Psoas muscle (tissue), 8 donors: ENCODE measurements around the gene ACTA1. TPM values are rescaled to one million over a fixed set of nuclear protein-coding genes. Genes with fewer than 3 reads are reported as not detected.
"Not testable (repeated sequence)": the region's sequence is repeated elsewhere in the genome, so short reads cannot be mapped to it uniquely, and the experiment has no call there.

Experiments
- ATAC-seq, 4 donors: fragments of 200-7000 bp; cut with Tn5 transposase; one replicate each; pipeline ENCODE4 v1.9.1; 2020; ENCODE audit warnings: moderate library complexity in 3 of 4, mild to moderate bottlenecking in 2 of 4
- DNase-seq, 2 donors: peaks; one replicate each; pipeline ENCODE4 v3.0.0-alpha.2; 2020
- H3K27ac ChIP-seq: fragments of 200-600 bp; one replicate; pipeline ENCODE4 v1.8.0; 2022
- H3K27me3 ChIP-seq, 3 donors: fragments of 200-600 bp in 1 of 3; one replicate each; pipeline versions ENCODE4 v1.6.1 to v1.8.0; 2013 to 2022; ENCODE audit warnings: low read length in 2 of 3, mild to moderate bottlenecking in 2 of 3, moderate library complexity in 1 of 3; ENCODE audit not compliant: insufficient read depth in 3 of 3
- H3K36me3 ChIP-seq, 2 donors: fragments of 200-600 bp in 1 of 2; one replicate each; pipeline versions ENCODE4 v1.6.1 to v1.8.0; 2013 to 2022; ENCODE audit warnings: low read depth in 1 of 2, mild to moderate bottlenecking in 1 of 2, moderate library complexity in 1 of 2; ENCODE audit not compliant: insufficient read depth in 1 of 2
- H3K4me1 ChIP-seq: fragments of 200-600 bp; one replicate; pipeline ENCODE4 v1.8.0; 2022
- H3K4me3 ChIP-seq: fragments of 200-600 bp; one replicate; pipeline ENCODE4 v1.8.0; 2022; ENCODE audit warnings: mild to moderate bottlenecking
- H3K9me3 ChIP-seq: fragments of 200-600 bp; one replicate; pipeline ENCODE4 v1.8.0; 2022
- WGBS, 3 donors: extraction: QIAGEN DNeasy Blood & Tissue Kit; methylation state at CpG; one replicate each; pipeline versions ENCODE4 v1.1.6 to v1.1.7; 2013; 5-methylcytosine and 5-hydroxymethylcytosine counted together
- intact Hi-C, 2 donors: fragments of 100-400 bp; cut with DNase I; formaldehyde crosslinking; loops; one replicate each; pipeline versions ENCODE4 v1.11.0 to v1.14.2; 2022
- polyA plus RNA-seq, 3 donors: library from polyadenylated mRNA; stranded (reverse); fragments of 200-250 nt; gene quantifications; one replicate each; pipeline ENCODE4 v1.2.3, GENCODE V29; 2013
- total RNA-seq, 4 donors: library from RNA; stranded (reverse); fragmentation: NEBNext Ultra II Directional in 2 of 4; extraction: Animal tissue kit (Norgen Biotek cat#: 25700) in 2 of 4; gene quantifications; one replicate each; pipeline versions ENCODE4 v1.2.1 to v1.2.4, GENCODE V29; 2021 to 2023
- TF ChIP-seq, protein P1 (sequence below): fragments of 200-600 bp; IDR thresholded peaks from one replicate; pipeline ENCODE4 v1.8.0; 2022; ENCODE audit warnings: antibody characterized with exemption
- donor health status: healthy with polysubstance abuse.
- donor health status: DM: no; HTN: no; CAD: no; lungs with moderate emphysema.
- donor health status: Bipolar disorder and iron deficiency.
- donor health status: healthy.
- donor health status: DM: yes; HTN: yes; CAD: no.
- donor health status: DM: no; HTN: no; CAD: no.
- donor health status: DM: no; HTN: no; CAD: no.
- donor health status: DM: yes; HTN: yes; CAD: no.

The ACTA1 gene
- total and polyA plus RNA-seq, 7 donors = 8,109 to 28,566 (median 17,090) TPM

- no peaks in the 10 kb centered on the region for H3K9me3 ChIP-seq
- TF ChIP-seq, protein P1, sequence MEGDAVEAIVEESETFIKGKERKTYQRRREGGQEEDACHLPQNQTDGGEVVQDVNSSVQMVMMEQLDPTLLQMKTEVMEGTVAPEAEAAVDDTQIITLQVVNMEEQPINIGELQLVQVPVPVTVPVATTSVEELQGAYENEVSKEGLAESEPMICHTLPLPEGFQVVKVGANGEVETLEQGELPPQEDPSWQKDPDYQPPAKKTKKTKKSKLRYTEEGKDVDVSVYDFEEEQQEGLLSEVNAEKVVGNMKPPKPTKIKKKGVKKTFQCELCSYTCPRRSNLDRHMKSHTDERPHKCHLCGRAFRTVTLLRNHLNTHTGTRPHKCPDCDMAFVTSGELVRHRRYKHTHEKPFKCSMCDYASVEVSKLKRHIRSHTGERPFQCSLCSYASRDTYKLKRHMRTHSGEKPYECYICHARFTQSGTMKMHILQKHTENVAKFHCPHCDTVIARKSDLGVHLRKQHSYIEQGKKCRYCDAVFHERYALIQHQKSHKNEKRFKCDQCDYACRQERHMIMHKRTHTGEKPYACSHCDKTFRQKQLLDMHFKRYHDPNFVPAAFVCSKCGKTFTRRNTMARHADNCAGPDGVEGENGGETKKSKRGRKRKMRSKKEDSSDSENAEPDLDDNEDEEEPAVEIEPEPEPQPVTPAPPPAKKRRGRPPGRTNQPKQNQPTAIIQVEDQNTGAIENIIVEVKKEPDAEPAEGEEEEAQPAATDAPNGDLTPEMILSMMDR = no peak
- WGBS, 3 donors = 94 to 100% (median 97%) methylated on average over 1 of the region's 1 CpG
- intact Hi-C loops = no loop called here
- H3K36me3 ChIP-seq = peaks cover 3 to 95% of the 10 kb centered on the region in 2 donors
- H3K27ac ChIP-seq = no peak overlapping the region
- ATAC-seq (no peak), DNase-seq (no peak)
- no peak overlapping the region for H3K4me3 ChIP-seq
- no peaks in the 10 kb centered on the region for H3K27me3 ChIP-seq
- H3K4me1 ChIP-seq = no peaks in the 10 kb centered on the region
Observed at GRCh38 chr1:229478852-229479251, 45.0 kb upstream of the ACTA1 start.

GRCh38 chr1:229475859-229476258, 42.0 kb upstream of the ACTA1 start:
- ATAC-seq, H3K4me1 ChIP-seq, DNase-seq, intact Hi-C loops, H3K4me3 ChIP-seq, H3K27me3 ChIP-seq, H3K9me3 ChIP-seq, H3K27ac ChIP-seq: not testable (repeated sequence)
- peaks cover 0 to 96% of the 10 kb centered on the region in 2 donors for H3K36me3 ChIP-seq
- 79 to 87% (median 81%) methylated on average over 13 of the region's 13 CpGs for WGBS, 3 donors

DNA sequence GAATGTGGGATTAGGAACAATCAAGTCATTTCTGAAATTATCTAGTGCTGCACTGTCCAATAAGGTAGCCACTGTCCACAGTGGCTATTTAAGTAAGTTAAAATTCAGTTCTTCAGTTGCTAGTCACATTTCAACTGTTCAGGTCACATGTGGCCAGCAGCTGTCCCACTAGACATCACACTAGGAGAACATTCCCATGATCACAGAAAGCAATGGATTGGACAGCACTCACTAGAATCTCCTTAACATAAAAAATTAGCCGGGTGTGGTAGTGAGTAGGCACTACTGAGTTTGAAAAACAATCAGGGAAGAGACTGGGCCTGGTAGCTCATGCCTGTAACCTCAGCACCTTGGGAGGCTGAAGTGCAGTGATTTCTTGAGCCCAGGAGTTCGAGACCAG, 40.6 kb upstream of the ACTA1 start:
- no peak overlapping the region for H3K27ac ChIP-seq
- intact Hi-C loops = no loop called here

DNA sequence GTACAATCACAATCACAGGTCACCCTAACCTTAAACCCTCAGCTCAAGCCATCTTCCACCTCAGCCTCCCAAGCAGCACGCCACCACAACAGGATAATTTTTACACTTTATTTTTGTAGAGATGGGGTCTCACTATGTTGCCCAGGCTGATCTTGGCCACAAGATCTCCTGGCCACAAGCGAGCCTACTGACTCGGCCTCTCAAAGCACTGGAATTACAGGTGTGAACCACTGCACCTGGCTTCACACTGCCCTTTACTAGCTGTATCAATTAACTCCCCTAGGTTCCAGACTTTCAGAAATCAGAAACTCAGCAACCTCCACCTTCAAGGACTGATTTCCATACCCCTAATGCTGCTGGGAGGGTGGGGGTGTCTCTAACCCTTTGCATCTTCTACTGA, 37.3 kb upstream of the ACTA1 start:
- ATAC-seq (no peak), DNase-seq (no peak)
- intact Hi-C loops = no loop called here
- TF ChIP-seq, protein P1 = no peak
- no peaks in the 10 kb centered on the region for H3K9me3 ChIP-seq
- H3K4me1 ChIP-seq = no peaks in the 10 kb centered on the region
- H3K4me3 ChIP-seq = no peak overlapping the region
- 90 to 98% (median 96%) methylated on average over 3 of the region's 3 CpGs for WGBS, 3 donors
- H3K27me3 ChIP-seq = no peaks in the 10 kb centered on the region
- no peak overlapping the region for H3K27ac ChIP-seq
- peaks cover 2 to 93% of the 10 kb centered on the region in 2 donors for H3K36me3 ChIP-seq

More for the DNA sequence above, 40.6 kb upstream of the ACTA1 start:
- DNase-seq = no peak
- no peak overlapping the region for H3K4me3 ChIP-seq
- H3K27me3 ChIP-seq = no peaks in the 10 kb centered on the region
- WGBS, 3 donors = 83 to 92% (median 87%) methylated on average over 2 of the region's 2 CpGs
- TF ChIP-seq, protein P1 = no peak
- no peaks in the 10 kb centered on the region for H3K4me1 ChIP-seq
- no peaks in the 10 kb centered on the region for H3K9me3 ChIP-seq
- H3K36me3 ChIP-seq = peaks cover 2 to 96% of the 10 kb centered on the region in 2 donors
- no peak for ATAC-seq

GRCh38 chr1:229470406-229471043, 36.6 kb upstream of the ACTA1 start:
- TF ChIP-seq, protein P1 = no peak
- H3K36me3 ChIP-seq = peaks cover 2 to 93% of the 10 kb centered on the region in 2 donors
- peak in 1 of 4 donors; percentile 61 for ATAC-seq

More at GRCh38 chr1:229470406-229471043, 36.6 kb upstream of the ACTA1 start:
- DNase-seq = no peak
- 55 to 86% (median 73%) methylated on average over 8 of the region's 8 CpGs for WGBS, 3 donors
- no peak overlapping the region for H3K4me3 ChIP-seq
- no peaks in the 10 kb centered on the region for H3K9me3 ChIP-seq
- H3K27me3 ChIP-seq = no peaks in the 10 kb centered on the region
- intact Hi-C loops = no loop called here
- no peak overlapping the region for H3K27ac ChIP-seq
- no peaks in the 10 kb centered on the region for H3K4me1 ChIP-seq
